Peyer's patch (tissue), 4 donors: ENCODE measurements around the gene SCFD2. TPM values are rescaled to one million over a fixed set of nuclear protein-coding genes. Genes with fewer than 3 reads are reported as not detected.

Experiments used
- DNase-seq, 3 donors: peaks; one replicate each; pipeline ENCODE4 v3.0.0-alpha.2; 2017 to 2019
- H3K27ac ChIP-seq, 4 donors: fragments of 200-600 bp; sonication (generic); one replicate each; pipeline ENCODE4 v1.5.1; 2016 to 2019
- H3K27me3 ChIP-seq, 2 donors: fragments of 200-600 bp; sonication (generic); one replicate each; pipeline ENCODE4 v1.5.1; 2019
- H3K36me3 ChIP-seq, 3 donors: fragments of 200-600 bp; sonication (generic); one replicate each; pipeline ENCODE4 v1.5.1; 2016 to 2019
- H3K4me1 ChIP-seq, 4 donors: fragments of 200-600 bp; sonication (generic); one replicate each; pipeline ENCODE4 v1.5.1; 2016 to 2019
- H3K4me3 ChIP-seq, 4 donors: fragments of 200-600 bp; sonication (generic); 1 replicate in 3 of 4; 2 replicates in 1 of 4; pipeline ENCODE4 v1.5.1; 2016 to 2019; ENCODE audit warnings: mild to moderate bottlenecking in 1 of 4
- H3K9me3 ChIP-seq, 4 donors: fragments of 200-600 bp; sonication (generic); one replicate each; pipeline ENCODE4 v1.5.1; 2016 to 2019; ENCODE audit warnings: mild to moderate bottlenecking in 1 of 4
- POLR2A ChIP-seq, 2 donors: fragments of 450-650 bp; IDR thresholded peaks; one replicate each; pipeline ENCODE4 v1.5.1; 2017; ENCODE audit warnings: antibody characterized with exemption in 2 of 2, mild to moderate bottlenecking in 2 of 2, moderate library complexity in 2 of 2
- total RNA-seq, 4 donors: library from RNA; depleted of rRNA; stranded (reverse); fragments of >200 nt; gene quantifications; one replicate each; pipeline ENCODE4 v1.1.0, GENCODE V29; 2016
- TF ChIP-seq, protein P1 (sequence below), 6 experiments: fragments of 450-650 bp in 4 of 6; fragments of 200-600 bp in 2 of 6; sonication (generic) in 1 of 6; IDR thresholded peaks; one replicate each; pipeline ENCODE4 v1.5.1; 2017 to 2019; ENCODE audit warnings: antibody characterized with exemption in 6 of 6, mild to moderate bottlenecking in 3 of 6, moderate library complexity in 1 of 6

SCFD2 gene
- total RNA-seq, 4 donors from 2014 or later, result 17.3 to 165 (median 30.1) TPM

DNA sequence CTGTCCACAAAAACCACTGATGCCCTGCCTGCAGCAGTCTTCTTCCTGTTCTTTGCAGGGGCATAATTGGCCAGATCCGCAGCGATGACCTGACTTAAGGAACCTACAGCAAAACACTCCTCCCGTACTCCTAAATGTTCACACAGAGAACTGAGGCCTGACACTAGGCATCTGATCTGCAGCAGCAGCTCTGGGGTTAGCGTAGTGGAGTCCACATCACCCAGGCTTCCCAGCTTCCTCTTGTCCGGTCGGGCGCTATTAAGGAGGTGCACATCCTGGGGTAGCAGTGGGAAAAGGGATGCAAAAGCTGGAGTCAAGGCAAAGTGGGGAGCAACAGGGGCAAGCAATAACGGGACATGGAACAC lies 758 bp downstream of the SCFD2 start:
- DNase-seq, result no peak
- H3K27me3 ChIP-seq, result no peaks in the 10 kb centered on the region
- no peaks in the 10 kb centered on the region for H3K36me3 ChIP-seq
- H3K27ac ChIP-seq, result peak overlapping the region; percentile 45 to 77 (median 56)
- TF ChIP-seq POLR2A (IDR thresholded peaks at IDR 0.05), result no peak
- TF ChIP-seq, protein P1, sequence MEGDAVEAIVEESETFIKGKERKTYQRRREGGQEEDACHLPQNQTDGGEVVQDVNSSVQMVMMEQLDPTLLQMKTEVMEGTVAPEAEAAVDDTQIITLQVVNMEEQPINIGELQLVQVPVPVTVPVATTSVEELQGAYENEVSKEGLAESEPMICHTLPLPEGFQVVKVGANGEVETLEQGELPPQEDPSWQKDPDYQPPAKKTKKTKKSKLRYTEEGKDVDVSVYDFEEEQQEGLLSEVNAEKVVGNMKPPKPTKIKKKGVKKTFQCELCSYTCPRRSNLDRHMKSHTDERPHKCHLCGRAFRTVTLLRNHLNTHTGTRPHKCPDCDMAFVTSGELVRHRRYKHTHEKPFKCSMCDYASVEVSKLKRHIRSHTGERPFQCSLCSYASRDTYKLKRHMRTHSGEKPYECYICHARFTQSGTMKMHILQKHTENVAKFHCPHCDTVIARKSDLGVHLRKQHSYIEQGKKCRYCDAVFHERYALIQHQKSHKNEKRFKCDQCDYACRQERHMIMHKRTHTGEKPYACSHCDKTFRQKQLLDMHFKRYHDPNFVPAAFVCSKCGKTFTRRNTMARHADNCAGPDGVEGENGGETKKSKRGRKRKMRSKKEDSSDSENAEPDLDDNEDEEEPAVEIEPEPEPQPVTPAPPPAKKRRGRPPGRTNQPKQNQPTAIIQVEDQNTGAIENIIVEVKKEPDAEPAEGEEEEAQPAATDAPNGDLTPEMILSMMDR (IDR thresholded peaks at IDR 0.05), result no peak
- H3K4me3 ChIP-seq, result peak overlapping the region; percentile 76 to 100 (median 86)
- H3K4me1 ChIP-seq, result peaks cover 0 to 27% (median 0%) of the 10 kb centered on the region in 4 donors
- no peaks in the 10 kb centered on the region for H3K9me3 ChIP-seq

DNA sequence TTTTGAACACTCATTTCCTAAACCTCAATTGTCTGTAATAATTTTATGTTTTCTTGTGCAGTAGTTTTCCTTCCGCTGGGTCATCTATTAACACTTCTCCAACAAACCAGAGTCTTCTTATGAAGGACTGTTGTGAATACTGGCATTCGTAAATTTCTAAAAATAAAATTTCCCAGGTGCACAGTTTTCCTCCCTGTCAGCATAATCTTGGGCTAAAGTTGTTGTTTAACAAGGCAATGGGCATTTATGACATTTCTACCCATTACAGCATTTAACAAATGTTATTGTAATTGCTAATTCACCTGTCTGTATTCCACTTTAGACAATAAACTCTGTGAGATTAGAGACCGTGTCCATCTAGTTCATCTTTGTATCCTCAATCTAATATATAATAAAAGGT lies 1.2 kb downstream of the SCFD2 start:
- H3K36me3 ChIP-seq, result no peaks in the 10 kb centered on the region
- H3K27me3 ChIP-seq, result no peaks in the 10 kb centered on the region
- H3K9me3 ChIP-seq, result no peaks in the 10 kb centered on the region
- peak overlapping the region in 3 of 4 donors; percentile 76 to 100 (median 79) for H3K4me3 ChIP-seq
- peaks cover 0 to 27% (median 0%) of the 10 kb centered on the region in 4 donors for H3K4me1 ChIP-seq
- no peak overlapping the region for H3K27ac ChIP-seq
- TF ChIP-seq, protein P1 (IDR thresholded peaks at IDR 0.05), result no peak
- TF ChIP-seq POLR2A (IDR thresholded peaks at IDR 0.05), result no peak
- no peak for DNase-seq

DNA sequence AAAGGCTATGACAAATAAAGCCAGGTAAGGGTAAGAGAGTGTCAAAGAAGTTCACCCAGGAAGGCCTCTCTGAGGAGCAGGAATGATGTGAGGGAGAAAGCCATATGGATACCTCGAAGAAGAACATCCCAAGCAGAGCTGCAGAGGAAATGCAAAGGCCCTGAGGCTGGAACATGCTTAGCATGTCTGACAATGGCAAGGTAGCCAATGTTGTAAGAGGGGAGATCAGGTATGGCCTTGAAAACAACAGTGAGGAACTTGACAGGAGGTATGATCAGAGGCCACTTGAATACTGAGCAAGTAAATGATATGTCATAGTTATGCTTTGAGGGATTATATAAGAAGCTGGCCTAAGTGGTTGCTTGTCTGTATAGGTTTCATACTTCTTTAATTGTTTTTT lies 3.8 kb downstream of the SCFD2 start:
- DNase-seq, result no peak
- Histone ChIP-seq H3K36me3 (no peaks in the 10 kb centered on the region), H3K27ac (no peak overlapping the region), H3K9me3 (no peaks in the 10 kb centered on the region), H3K4me1 (peaks cover 0 to 27% (median 0%) of the 10 kb centered on the region in 4 donors), H3K27me3 (no peaks in the 10 kb centered on the region), H3K4me3 (no peak overlapping the region)
- TF ChIP-seq POLR2A (IDR thresholded peaks at IDR 0.05), result no peak

DNA sequence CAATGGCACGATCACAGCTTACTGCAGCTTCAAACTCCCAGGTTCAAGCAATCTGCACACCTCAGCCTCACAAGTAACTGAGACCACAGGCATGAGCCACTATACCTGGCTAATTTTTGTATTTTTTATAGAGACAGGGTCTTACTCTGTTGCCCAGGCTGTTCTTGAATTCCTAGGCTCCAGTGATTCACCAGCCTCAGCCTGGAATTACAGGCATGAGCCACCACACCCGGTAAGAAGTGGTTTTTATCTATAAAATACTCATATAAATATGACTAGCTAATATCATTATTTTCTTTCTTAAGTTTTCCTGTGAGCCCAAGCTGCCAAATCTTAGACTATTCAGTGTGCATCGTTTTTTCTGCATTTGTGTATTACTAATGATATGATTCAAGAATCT lies 4.4 kb downstream of the SCFD2 start:
- Histone ChIP-seq H3K27me3 (no peaks in the 10 kb centered on the region), H3K27ac (no peak overlapping the region), H3K4me3 (no peak overlapping the region), H3K4me1 (peaks cover 0 to 27% (median 0%) of the 10 kb centered on the region in 4 donors), H3K9me3 (no peaks in the 10 kb centered on the region), H3K36me3 (no peaks in the 10 kb centered on the region)
- no peak for DNase-seq
- TF ChIP-seq POLR2A (IDR thresholded peaks at IDR 0.05), result no peak
- TF ChIP-seq, protein P1 (IDR thresholded peaks at IDR 0.05), result no peak

DNA sequence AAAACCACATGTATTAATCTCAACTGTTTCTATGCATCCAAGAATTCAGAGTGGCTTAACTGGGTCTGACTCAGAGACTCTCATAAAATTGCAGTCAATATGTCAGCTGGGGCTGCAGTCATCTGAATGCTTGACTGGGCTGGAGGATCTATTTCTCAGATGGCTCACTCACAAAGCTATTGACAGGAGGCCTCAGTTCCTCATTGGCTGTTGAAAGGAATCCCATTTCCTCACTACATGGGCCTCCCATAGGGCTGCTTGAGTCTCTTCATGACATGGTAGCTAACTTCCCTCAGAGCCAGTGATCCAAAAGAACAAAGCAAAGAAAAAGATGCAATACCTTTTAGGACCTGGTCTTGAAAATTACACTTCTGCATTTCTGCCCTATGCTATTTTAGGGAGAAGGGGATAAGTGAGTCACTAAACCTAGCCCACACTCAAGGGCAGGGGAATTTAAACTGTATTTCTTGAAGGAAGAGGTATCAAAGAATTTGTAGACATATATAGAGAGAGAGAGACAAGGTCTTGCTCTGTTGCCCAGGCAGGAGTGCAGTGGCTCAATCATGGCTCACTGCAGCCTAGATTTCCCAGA lies 9.8 kb downstream of the SCFD2 start:
- TF ChIP-seq, protein P1 (IDR thresholded peaks at IDR 0.05), result no peak
- TF ChIP-seq POLR2A (IDR thresholded peaks at IDR 0.05), result no peak
- no peaks in the 10 kb centered on the region for H3K4me1 ChIP-seq
- H3K27me3 ChIP-seq, result no peaks in the 10 kb centered on the region
- no peak overlapping the region for H3K4me3 ChIP-seq
- no peak overlapping the region for H3K27ac ChIP-seq
- no peak for DNase-seq
- no peaks in the 10 kb centered on the region for H3K36me3 ChIP-seq
- H3K9me3 ChIP-seq, result no peaks in the 10 kb centered on the region

DNA sequence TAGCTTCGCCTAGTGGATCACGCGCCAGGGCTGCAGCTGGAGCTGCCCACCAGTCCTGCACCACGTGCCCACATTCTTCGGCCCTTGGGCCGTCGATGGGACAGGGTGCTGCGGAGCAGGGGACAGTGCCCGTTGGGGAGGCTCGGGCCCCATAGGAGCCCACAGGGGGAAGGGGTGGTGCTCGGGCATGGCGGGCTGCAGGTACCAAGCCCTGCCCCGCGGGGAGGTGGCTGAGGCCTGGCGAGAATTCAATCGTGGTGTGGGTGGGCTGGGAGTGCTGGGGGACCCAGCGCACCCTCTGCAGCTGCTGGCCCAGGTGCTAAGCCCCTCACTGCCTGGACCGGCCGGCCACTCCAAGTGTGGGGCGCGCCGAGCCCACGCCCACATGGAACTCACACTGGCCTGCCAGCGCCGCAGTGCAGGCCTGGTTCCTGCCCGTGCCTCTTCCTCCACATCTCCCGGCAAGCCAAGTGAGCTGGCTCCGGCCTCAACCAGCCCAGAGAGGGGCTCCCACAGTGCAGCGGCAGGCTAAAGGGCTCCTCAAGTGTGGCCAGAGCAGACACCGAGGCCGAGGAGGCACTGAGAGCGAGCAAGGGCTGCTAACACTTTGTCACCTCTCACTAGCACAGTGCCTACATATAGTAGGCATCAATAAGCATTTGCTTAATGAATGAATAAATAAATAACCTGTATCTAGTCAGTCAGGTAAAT lies 11.7 kb downstream of the SCFD2 start:
- no peak for DNase-seq
- Histone ChIP-seq H3K36me3 (no peaks in the 10 kb centered on the region), H3K9me3 (no peaks in the 10 kb centered on the region), H3K27me3 (no peaks in the 10 kb centered on the region), H3K4me3 (no peak overlapping the region), H3K27ac (no peak overlapping the region), H3K4me1 (no peaks in the 10 kb centered on the region)
- TF ChIP-seq POLR2A (IDR thresholded peaks at IDR 0.05), result no peak
- TF ChIP-seq, protein P1 (IDR thresholded peaks at IDR 0.05), result no peak
